GM21723 (cell line): ENCODE measurements around the gene LDLRAD4.
"Not testable (repeated sequence)": the region's sequence is repeated elsewhere in the genome, so short reads cannot be mapped to it uniquely, and the experiment has no call there.

Experiments used
- ATAC-seq: cut with Tn5 transposase; IDR thresholded peaks from one replicate; pipeline ENCODE4 v1.9.1; 2021; ENCODE audit warnings: mild to moderate bottlenecking, moderate library complexity; ENCODE audit not compliant: unreplicated experiment

Gene LDLRAD4

GRCh38 chr18:13324880-13325279, 106.3 kb downstream of the LDLRAD4 start:
- ATAC-seq: no peak

DNA sequence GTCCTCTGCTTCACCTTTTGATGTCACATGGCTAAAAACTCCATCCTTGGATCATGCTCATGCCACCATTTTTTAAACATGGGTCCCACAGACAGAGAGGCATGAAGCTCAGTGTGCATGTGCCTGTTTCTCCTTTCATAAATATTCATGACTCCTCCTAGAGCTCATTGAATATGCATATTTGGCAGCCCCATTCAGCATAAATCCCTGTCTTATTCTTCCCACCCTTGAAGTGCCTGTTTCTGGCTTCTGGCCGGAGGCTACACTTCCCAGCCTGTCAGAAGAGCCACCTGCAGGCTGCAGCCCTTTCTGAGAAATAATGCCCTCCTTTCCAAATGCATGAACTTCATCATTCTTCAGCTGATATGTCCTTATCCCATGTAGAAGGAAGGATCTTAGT, 109.7 kb downstream of the LDLRAD4 start:
- ATAC-seq: no peak

GRCh38 chr18:13330996-13331395, 112.4 kb downstream of the LDLRAD4 start:
- ATAC-seq: no peak

DNA sequence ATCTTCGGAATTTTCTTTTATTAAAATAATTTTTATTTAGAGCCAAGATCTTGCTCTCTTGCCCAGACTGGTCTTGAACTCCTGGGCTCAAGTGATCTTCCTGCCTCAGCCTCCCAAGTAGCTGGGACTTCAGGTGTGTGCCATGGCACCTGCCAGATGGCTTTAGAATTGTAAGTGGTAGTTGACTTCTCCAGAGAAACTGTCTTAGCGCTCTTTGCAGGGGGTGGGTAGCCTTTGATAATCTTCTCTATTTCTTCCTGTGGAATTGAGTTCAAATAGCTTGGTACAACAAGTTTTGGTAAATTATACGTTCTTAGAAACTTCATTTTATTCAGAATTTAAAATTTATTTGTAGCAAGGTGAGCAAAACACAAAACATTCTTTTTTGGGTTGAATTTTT, 113.3 kb downstream of the LDLRAD4 start:
- ATAC-seq: no peak

- no peak for ATAC-seq
Observed at GRCh38 chr18:13332874-13333273, 114.3 kb downstream of the LDLRAD4 start.

DNA sequence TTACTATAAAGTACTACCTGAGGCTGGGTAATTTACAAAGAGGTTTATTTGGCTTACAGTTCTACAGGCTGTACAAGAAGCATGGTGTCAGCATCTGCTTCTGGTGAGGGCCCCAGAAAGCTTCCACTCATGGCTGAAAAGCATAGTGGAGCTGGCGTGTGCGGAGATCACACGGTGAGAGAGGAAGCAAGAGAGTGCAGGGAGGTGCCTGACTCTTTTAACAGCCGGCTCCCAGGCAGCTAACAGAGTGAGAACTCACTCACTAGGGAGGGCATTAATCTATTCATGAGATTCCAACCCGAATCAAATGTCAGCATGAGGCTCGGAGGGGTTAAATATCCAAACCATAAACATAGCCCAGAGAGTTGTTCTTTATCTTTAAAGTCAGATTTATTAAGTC, 117.3 kb downstream of the LDLRAD4 start:
- ATAC-seq: no peak

GRCh38 chr18:13336841-13337240, 118.3 kb downstream of the LDLRAD4 start:
- ATAC-seq: no peak

- no peak for ATAC-seq
Observed at GRCh38 chr18:13337369-13337768, 118.8 kb downstream of the LDLRAD4 start.

GRCh38 chr18:13338318-13338717, 119.8 kb downstream of the LDLRAD4 start:
- ATAC-seq: no peak

- no peak for ATAC-seq
Observed at GRCh38 chr18:13339653-13340052, 121.1 kb downstream of the LDLRAD4 start.

DNA sequence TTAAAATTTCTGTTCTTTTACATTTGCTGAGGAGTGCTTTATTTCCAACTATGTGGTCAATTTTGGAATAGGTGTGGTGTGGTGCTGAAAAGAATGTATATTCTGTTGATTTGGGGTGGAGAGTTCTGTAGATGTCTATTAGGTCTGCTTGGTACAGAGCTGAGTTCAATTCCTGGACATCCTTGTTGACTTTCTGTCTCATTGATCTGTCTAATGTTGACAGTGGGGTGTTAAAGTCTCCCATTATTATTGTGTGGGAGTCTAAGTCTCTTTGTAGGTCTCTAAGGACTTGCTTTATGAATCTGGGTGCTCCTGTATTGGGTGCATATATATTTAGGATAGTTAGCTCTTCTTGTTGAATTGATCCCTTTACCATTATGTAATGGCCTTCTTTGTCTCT, 127.9 kb downstream of the LDLRAD4 start:
- ATAC-seq: not testable (repeated sequence)

GRCh38 chr18:13353084-13353823, 134.7 kb downstream of the LDLRAD4 start:
- ATAC-seq: no peak

DNA sequence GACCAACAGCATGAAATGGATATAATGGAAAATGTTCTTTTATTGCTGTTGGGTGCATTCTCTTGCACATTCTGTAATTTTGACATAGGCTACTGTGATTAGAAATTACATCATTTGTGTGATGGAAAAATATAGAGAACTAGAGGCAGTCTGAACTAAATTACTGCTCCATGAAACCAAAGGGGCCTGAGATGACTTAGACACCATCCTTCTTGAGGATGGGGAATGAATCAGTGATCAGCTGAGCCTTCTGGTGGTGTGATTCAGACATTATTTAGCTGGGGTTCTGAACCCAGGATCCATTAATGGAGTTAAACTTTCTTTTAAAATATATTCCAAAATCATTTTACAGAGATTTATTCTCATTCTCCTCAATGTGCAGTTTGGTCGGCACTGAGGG, 135.8 kb downstream of the LDLRAD4 start:
- no peak for ATAC-seq

- no peak for ATAC-seq
Observed at GRCh38 chr18:13356032-13356431, 137.5 kb downstream of the LDLRAD4 start.

DNA sequence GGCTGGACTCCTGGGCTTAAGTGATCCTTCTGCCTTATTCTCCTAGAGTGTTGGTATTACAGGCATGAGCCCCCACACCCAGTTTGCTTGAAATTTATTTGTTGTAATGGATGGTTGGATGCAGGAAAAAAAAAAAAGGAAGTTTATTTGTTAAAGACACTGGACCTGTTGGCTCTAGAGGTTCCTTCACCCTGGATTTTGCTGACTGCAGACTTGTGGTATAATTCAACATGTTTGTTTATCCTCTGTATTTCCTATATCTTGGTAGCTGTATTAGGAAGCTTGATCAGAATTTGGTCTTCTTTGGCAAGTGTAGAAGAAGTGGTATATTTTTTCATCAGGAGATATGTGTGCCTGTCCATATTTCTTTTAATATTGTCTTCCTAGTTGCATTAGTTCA, 138.7 kb downstream of the LDLRAD4 start:
- ATAC-seq: no peak

- ATAC-seq: no peak
Observed at GRCh38 chr18:13359210-13359609, 140.7 kb downstream of the LDLRAD4 start.

GRCh38 chr18:13361431-13361830, 142.9 kb downstream of the LDLRAD4 start:
- ATAC-seq: no peak

GRCh38 chr18:13362051-13362450, 143.5 kb downstream of the LDLRAD4 start:
- no peak for ATAC-seq

- ATAC-seq: no peak
Observed at GRCh38 chr18:13362607-13363006, 144.0 kb downstream of the LDLRAD4 start.

- no peak for ATAC-seq
Observed at GRCh38 chr18:13363359-13363758, 144.8 kb downstream of the LDLRAD4 start.

GRCh38 chr18:13364721-13365205, 146.2 kb downstream of the LDLRAD4 start:
- no peak for ATAC-seq

DNA sequence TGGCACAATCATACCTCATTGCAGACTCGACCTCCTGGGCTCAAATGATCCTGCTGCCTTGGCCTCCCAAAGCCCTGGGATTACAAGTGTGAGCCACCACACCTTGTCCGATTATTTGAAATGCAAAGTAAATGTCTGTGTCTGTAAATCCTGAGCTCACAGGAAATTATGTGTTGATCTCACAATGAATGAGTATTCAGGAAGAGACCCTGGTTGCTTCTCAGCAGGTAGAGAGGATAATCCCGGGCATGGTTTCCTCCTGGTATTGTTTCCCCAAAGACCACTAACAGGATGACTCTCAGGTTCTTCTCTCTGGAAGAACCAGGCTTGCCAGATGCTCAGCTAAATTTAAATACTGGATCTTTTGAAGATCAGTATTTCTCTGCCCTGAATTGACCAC, 147.6 kb downstream of the LDLRAD4 start:
- no peak for ATAC-seq

- no peak for ATAC-seq
Observed at GRCh38 chr18:13366541-13366940, 148.0 kb downstream of the LDLRAD4 start.
